GM12878 (cell line): ENCODE results near the gene COA3.
A peak's percentile ranks its signal among the peaks of the same experiment; 100 is the strongest.

Experiments used
- BCL11A ChIP-seq: IDR thresholded peaks from 2 replicates; pipeline ENCODE4 v1.6.1; 2011; ENCODE audit warnings: low read depth, low read length
- BRCA1 ChIP-seq: IDR thresholded peaks from 2 replicates; pipeline ENCODE4 v1.6.1; 2011; ENCODE audit warnings: low read depth, low read length, improper control_type of control experiment
- CTCF ChIP-seq, 3 experiments: IDR thresholded peaks in 2 of 3; conservative IDR thresholded peaks in 1 of 3; 2 replicates each; pipeline ENCODE4 v1.5.1; 2011; ENCODE audit warnings: low read depth in 3 of 3, low read length in 3 of 3, mild to moderate bottlenecking in 3 of 3, control low read depth in 2 of 3, moderate library complexity in 2 of 3, inconsistent platforms in 1 of 3, mixed read lengths in 1 of 3; ENCODE audit not compliant: control insufficient read depth in 2 of 3, insufficient read depth in 1 of 3; ENCODE audit errors: extremely low read depth in 1 of 3
- DPF2 ChIP-seq: fragments of 450-650 bp; IDR thresholded peaks from 2 replicates; pipeline ENCODE4 v1.6.1; 2017; ENCODE audit warnings: mild to moderate bottlenecking
- EP300 ChIP-seq, 2 experiments: fragments of 150-350 bp in 1 of 2; IDR thresholded peaks; 2 replicates each; pipeline ENCODE4 v1.6.1; 2011 to 2012; ENCODE audit warnings: low read depth in 2 of 2, low read length in 2 of 2, borderline replicate concordance in 1 of 2, improper control_type of control experiment in 1 of 2, inconsistent platforms in 1 of 2; ENCODE audit not compliant: control insufficient read depth in 1 of 2
- HDAC6 ChIP-seq: fragments of 200-600 bp; sonication (generic); IDR thresholded peaks from one replicate; pipeline ENCODE4 v1.8.0; 2017; ENCODE audit warnings: antibody characterized with exemption; ENCODE audit not compliant: unreplicated experiment
- MEF2A ChIP-seq: IDR thresholded peaks from 2 replicates; pipeline ENCODE4 v1.6.1; 2011; ENCODE audit warnings: low read depth, mild to moderate bottlenecking, low read length, moderate library complexity; ENCODE audit not compliant: insufficient read depth
- POLR2AphosphoS5 ChIP-seq: IDR thresholded peaks from 2 replicates; pipeline ENCODE4 v1.6.1; 2011; ENCODE audit warnings: mild to moderate bottlenecking, low read length, inconsistent platforms
- REST ChIP-seq: IDR thresholded peaks from 2 replicates; pipeline ENCODE4 v1.6.1; 2012; ENCODE audit warnings: mild to moderate bottlenecking, low read depth, low read length
- SPI1 ChIP-seq: IDR thresholded peaks from 2 replicates; pipeline ENCODE4 v1.6.1; 2011; ENCODE audit warnings: low read depth, mild to moderate bottlenecking, low read length, moderate library complexity, borderline replicate concordance; ENCODE audit not compliant: insufficient read depth
- SRF ChIP-seq, 2 experiments: IDR thresholded peaks; 2 replicates each; pipeline ENCODE4 v1.6.1; 2011; ENCODE audit warnings: low read depth in 2 of 2, low read length in 2 of 2, mild to moderate bottlenecking in 1 of 2, moderate library complexity in 1 of 2
- TF ChIP-seq, protein P1 (sequence below): IDR thresholded peaks from 2 replicates; pipeline ENCODE4 v1.6.1; 2011; ENCODE audit warnings: low read depth, mild to moderate bottlenecking, low read length, moderate library complexity, borderline replicate concordance; ENCODE audit errors: extremely low read depth

- TF ChIP-seq POLR2AphosphoS5 (no peak), CTCF (IDR thresholded peaks at IDR 0.05 in 2 of 3, conservative IDR thresholded peaks at IDR 0.05 in 1 of 3; ENCODE audit: control insufficient read depth in 2 of 3, extremely low read depth in 1 of 3, insufficient read depth in 1 of 3, low read depth in 3 of 3, low read length in 3 of 3) (no peak), DPF2 (peak; percentile 53; the same call in 1 of the 2 replicates), MEF2A (no peak), EP300 (IDR thresholded peaks at IDR 0.05; ENCODE audit: borderline replicate concordance in 1 of 2, control insufficient read depth in 1 of 2, low read depth in 2 of 2, low read length in 2 of 2) (0 out of 4 replicates have a peak, but pooled peaks of 1 of the 2 experiments have one; percentile 37), BRCA1 (no peak), BCL11A (no peak), REST (no peak), SRF (IDR thresholded peaks at IDR 0.05; ENCODE audit: low read depth in 2 of 2, low read length in 2 of 2) (no peak), SPI1 (peak; percentile 81), HDAC6 (no peak)
- TF ChIP-seq, protein P1, sequence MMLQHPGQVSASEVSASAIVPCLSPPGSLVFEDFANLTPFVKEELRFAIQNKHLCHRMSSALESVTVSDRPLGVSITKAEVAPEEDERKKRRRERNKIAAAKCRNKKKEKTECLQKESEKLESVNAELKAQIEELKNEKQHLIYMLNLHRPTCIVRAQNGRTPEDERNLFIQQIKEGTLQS: no peak
These were observed 38.4 kb downstream of the COA3 start for GRCh38 chr17:42759982-42760651.
